CD4-positive, alpha-beta T cell treated with Interleukin-6 at 100 ng/mL for 8 hours (primary cell): ENCODE results near the gene MPC1.

Source experiments
- DNase-seq: peaks from one replicate; pipeline ENCODE4 v3.0.0-alpha.2; 2020; ENCODE audit warnings: mixed read lengths, low spot score

The MPC1 gene

GRCh38 chr6:166382933-166383801 lies at the start of gene MPC1:
TSS of gene MPC1 (minus strand) at chr6:166382940. CDS start at chr6:166382876, 64 bp downstream.
- DNase-seq: peak; percentile 92

GRCh38 chr6:166430269-166430668 lies 47.5 kb upstream of the MPC1 start:
- no peak for DNase-seq

GRCh38 chr6:166424431-166424830 lies 41.7 kb upstream of the MPC1 start:
- no peak for DNase-seq

- DNase-seq: no peak
These were observed 41.0 kb upstream of the MPC1 start for GRCh38 chr6:166423781-166424180.

DNA sequence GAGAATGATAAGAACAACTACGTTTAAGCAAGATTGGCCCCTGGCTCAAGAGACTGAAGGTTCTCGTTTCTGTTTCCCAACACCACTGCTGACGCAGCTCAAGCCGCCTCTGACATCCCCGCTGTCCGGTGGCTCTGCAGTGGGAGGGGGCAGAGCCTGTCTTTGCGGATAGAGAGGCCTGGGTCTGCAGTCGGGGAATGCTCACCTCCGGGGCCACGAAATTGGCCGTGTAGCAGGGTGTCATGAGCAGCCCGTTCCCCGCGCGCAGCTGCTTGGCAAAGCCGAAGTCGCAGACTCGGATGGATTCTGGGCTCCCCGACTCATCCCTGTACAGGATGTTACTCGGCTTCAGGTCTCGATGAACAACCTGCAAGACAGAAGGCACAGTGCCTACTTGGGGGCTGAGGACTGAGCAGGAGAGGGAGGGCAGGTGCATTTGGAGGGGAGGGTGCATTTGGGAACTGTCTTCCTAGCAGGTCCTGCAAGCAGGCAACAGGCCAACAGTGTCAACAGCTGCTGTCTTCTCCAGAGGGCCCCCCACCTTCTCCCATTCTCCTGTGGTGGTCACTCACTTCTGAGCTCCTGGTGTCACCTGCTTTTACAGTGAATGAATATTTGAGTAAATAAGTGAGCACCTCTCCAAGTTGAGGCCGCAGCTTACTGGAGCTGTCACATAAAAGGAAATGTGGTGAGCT lies 40.5 kb upstream of the MPC1 start:
- no peak for DNase-seq

DNA sequence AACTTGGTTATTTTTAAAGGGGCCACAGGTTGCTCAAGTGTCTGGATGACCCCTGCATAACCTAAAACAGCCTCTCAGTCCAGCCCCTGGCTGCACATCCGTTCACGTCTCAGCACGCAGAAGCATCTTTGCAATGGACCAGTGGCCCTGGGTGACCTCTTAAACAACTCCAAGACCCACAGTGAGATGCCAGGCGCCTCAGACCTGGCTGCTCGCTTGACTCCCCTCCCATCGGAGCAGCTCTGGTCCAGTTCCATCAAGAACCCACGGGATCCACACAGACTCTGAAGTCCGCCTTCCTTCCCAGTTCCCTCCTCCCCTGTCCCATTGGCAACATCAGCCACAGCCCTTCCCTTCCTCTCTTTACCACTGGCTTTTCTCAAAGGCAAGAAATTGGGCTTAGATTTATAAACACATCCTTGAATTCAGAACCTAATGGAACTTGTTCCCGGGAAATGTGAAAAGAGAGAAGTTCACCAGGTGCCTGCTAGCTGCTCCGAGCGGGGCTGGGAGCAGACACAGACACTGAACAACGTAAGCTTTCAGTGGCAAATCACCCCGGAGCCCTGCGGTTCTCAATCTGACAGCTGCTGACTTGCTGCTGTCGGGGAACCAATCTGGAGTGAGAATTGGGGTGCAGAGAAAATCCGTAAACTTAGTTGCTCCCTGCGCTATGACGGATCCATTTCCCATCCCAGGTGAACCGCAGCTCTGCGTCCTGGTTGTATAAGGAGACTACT lies 39.6 kb upstream of the MPC1 start:
- no peak for DNase-seq

DNA sequence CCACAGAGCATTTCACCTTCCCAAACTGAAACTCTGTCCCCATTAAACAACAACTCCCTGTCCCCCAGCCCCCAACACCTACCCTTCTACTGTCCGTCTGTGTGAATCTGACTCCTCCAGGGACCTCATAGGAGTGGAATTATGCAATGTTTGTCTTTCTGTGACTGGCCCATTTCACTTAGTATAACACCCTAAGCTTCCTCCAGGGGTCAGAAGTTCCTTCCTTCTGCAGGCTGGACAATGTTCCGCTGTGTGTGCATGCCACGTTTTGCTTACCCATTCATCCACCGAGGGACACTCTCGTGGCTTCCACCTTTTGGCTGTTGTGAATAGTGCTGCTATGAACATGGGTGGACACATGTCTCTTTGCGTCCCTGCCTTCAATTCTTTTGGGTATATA lies 37.6 kb upstream of the MPC1 start:
- DNase-seq: no peak

DNA sequence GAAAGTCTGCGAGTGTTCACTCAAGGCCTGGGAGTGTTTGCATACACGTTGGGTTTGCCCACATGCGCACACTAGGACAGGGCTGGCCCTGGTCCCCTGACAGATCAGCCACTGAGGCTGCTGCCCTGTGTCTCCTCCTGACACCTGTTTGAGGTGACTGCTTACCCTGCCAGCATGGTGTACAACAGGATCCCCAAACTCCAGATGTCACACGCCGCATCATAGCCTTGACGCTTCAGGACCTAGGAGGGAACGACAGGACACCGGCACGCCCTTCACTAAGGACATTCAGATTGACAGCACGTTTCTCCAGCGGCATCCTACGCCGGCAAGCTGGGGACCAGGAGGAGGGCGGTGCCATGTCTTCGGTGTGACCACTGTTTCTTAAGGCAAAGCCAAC lies 37.0 kb upstream of the MPC1 start:
- DNase-seq: no peak

- DNase-seq: peak; percentile 76
These were observed 36.5 kb upstream of the MPC1 start for GRCh38 chr6:166419286-166419685.

DNA sequence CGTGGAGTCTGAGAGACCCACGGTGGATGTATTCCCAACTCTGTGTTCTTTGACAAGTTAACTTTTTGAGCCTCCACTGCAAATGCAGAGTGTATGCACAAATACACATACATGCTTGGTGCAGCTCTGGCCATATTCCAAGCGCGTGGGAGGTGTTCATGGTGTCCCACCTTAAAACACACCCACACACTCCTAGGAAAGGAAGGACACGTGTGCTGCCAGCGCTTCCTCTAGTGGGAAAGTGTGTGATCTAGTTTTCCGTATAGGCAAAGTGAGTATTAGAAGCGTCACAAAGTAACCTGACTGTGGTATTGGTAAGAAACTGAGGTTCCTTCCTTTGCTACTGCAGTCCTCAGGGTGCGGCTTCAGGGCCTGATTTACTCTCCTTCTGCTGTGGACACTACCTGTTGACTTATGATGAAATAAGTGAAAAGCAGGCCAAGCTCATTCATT lies 36.0 kb upstream of the MPC1 start:
- DNase-seq: no peak

GRCh38 chr6:166417285-166417691 lies 34.5 kb upstream of the MPC1 start:
- peak; percentile 79 for DNase-seq

GRCh38 chr6:166415833-166416347 lies 33.1 kb upstream of the MPC1 start:
- DNase-seq: no peak

GRCh38 chr6:166415306-166415705 lies 32.6 kb upstream of the MPC1 start:
- DNase-seq: peak; percentile 79

DNA sequence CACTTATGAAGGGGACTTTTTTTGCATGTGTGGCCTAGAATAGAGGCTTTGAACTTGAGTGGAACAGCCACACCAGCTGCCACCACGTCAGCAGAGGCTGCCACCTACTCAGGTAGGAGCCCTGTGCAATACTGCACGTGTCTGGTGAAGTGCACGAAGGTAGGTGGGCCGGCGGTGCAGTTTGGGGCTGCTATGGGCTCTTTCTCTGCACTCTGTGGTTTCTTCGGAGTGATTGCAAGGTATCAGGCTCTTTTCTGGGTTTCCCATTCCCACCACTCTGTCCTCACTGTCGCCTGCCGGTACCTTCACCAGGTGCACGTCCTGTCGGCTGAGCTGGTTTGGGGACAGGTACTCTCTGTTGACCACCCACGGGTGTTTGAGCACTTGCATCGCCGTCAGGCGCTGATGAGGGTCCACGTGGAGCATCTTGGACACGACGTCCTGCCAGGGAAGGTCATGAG lies 30.8 kb upstream of the MPC1 start:
- DNase-seq: no peak

DNA sequence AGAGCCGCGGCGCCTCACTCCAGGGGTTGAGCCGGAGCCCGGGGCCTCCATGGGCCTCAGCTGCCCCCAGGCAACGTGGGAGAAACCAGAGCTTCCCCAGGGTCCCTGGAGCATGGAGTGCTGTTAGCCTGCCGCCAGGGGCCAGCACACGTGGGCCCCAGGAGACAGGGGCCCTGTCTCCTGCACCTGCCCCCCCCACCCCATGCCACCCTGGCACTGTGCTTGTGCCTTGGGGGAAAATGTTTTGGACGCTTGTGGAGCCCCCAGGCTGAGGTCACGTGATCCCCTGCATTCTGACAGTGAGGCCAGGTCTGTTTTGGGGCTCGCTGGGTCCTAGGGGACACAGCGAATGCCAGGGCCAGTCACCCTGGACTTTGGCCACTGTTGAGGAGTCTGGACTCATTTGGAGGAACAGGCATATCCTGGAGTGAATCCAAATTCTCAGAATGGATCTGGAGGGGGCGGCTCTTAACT lies 30.2 kb upstream of the MPC1 start:
- DNase-seq: no peak

- no peak for DNase-seq
These were observed 29.6 kb upstream of the MPC1 start for GRCh38 chr6:166412156-166412910.

DNA sequence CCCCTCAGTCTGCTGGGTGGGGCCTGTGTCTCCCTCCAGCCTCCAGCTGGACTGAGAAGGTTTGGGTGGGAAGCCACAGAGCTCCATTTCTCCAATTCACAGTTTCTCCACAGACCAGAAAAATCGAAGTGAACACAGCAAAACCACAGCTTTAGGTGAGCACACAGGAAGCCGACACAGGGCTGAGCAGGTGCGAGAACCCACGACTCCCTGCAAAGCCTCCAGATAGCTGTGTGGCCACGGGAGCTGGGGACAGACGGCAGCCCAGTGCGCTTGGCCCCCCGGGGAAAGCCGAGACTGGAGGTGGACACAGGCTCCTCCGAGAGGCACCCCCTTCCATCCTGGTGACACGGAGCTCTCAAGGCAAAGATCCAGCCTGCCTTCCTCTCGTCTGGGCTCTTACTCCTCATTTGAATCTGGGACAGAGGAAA lies 29.0 kb upstream of the MPC1 start:
- peak; percentile 70 for DNase-seq

DNA sequence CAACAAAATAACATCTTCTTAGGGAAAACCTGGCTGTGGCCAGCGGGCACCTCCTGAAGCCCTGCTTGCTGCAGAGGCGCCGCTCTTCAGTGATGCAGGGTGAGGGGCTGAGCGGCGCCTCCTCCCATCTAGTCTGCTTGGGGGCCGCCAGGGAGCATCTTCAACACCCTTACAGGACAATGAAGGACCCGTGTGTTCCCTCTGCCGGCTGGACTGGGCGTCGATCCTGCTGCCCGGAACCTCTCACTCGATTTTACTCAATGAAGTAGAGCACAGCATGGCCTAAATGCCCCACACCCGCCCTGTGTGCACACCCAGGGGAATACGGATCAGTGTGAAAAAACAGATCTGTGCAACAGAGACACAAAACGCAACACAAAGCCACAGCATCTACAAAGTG lies 28.5 kb upstream of the MPC1 start:
- no peak for DNase-seq

DNA sequence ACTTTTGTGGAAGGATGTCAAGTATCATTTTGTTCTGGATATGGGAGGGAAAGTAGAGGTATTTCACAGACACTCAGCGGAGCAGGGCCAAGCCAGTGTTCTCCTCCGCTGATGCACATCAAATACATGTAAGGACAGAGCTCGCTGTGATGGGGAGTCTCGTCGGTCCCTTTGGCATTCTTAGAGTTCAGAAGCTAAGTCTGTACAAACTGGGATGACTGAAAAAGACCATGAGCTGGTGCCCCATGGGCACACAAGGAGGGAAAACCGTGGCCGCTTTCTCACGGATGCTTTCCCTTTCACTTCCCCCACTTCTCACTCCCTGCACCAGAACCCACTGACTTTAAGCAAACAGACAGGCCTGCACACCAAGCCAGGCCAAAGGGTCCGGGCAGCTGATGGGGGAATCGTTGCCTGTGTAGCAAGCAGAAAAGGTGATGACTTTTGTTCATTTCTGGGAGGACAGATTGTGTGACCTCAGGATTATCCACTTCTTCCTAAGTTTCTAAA lies 27.7 kb upstream of the MPC1 start:
- no peak for DNase-seq

DNA sequence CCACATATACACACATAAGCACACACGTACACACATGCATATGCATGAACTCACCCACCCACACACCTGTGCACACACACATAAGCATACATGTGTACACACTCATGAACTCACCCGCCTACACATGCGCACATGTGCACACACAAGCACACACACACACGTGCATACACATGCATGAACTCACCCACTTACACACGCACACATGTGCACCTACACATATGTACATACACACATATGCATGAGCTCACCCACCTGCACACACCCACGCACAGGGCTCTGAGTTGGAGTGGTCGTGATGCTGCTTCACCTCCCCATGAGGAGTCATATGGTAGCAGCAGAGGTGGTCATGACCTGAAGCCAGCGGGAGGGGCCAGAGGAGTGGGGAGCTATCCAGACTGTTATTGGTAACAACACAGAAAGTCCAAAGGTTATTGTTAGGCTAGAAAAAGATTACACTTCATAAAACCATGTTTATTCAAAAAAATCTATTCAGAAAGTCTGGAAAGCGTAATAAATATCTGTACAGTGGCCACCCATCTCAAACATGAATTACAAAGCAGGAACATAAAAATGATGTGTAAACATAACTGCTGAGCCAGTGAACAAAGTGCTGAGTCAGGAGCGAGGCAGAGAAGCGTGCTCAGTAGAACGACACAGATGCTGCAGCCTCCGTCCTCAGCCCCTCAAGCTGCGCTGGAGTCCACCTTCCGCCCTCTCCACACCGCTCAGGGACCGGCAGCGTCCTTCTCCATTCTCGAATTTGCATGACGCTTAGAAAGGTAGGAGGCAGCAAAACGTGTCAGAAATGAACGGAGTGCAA lies 26.4 kb upstream of the MPC1 start:
- DNase-seq: no peak
